Fibroblast of pulmonary artery (primary cell): Measurements from ENCODE around the gene ZNF580.

Experiments used
- DNase-seq: peaks from one replicate; pipeline ENCODE4 v3.0.0-alpha.2; 2010; ENCODE audit warnings: low read depth
- H3K4me3 ChIP-seq: replicated peaks from 2 replicates; pipeline ENCODE4 v1.5.1; 2011; ENCODE audit warnings: low read depth, mild to moderate bottlenecking, control low read depth, low read length, moderate library complexity
- CTCF ChIP-seq: IDR thresholded peaks from 2 replicates; pipeline ENCODE4 v1.5.1; 2011; ENCODE audit warnings: mild to moderate bottlenecking, control low read depth, low read length, inconsistent platforms; ENCODE audit errors: missing control alignments

ZNF580 gene

GRCh38 chr19:55646889-55647731, 6.3 kb downstream of the ZNF580 start:
- DNase-seq = no peak
- H3K4me3 ChIP-seq = peak overlapping the region; percentile 73
- TF ChIP-seq CTCF = no peak

GRCh38 chr19:55647732-55648584, 7.2 kb downstream of the ZNF580 start, which contains the start of gene CCDC106:
Gene CCDC106 (plus strand): TSS chr19:55648212. CDS start chr19:55649047, 835 bp downstream.
- peak; percentile 76 for DNase-seq
- no peak for TF ChIP-seq CTCF
- peak within 1 kb of the TSS; percentile 73 for H3K4me3 ChIP-seq

GRCh38 chr19:55648585-55649267, 7.9 kb downstream of the ZNF580 start:
- TF ChIP-seq CTCF = no peak
- H3K4me3 ChIP-seq = peak overlapping the region; percentile 73
- no peak for DNase-seq

- no peak for DNase-seq
These were observed 8.7 kb downstream of the ZNF580 start for GRCh38 chr19:55649268-55650125.

GRCh38 chr19:55650126-55650557, 9.3 kb downstream of the ZNF580 start:
- no peak for TF ChIP-seq CTCF
- H3K4me3 ChIP-seq = no peak overlapping the region
- DNase-seq = no peak

More at GRCh38 chr19:55649268-55650125, 8.7 kb downstream of the ZNF580 start:
- TF ChIP-seq CTCF = no peak
- H3K4me3 ChIP-seq = peak overlapping the region; percentile 12
